GM18498 (cell line): ENCODE results near the gene CBX2.
"Not testable (repeated sequence)": the region's sequence is repeated elsewhere in the genome, so short reads cannot be mapped to it uniquely, and the experiment has no call there.

Source experiments
- ATAC-seq: cut with Tn5 transposase; IDR thresholded peaks from one replicate; pipeline ENCODE4 v1.9.1; 2021; ENCODE audit warnings: mild to moderate bottlenecking, moderate library complexity; ENCODE audit not compliant: unreplicated experiment

Gene CBX2

GRCh38 chr17:79769570-79770506, 8.1 kb upstream of the CBX2 start:
- ATAC-seq = no peak

GRCh38 chr17:79771276-79771675, 6.7 kb upstream of the CBX2 start:
- ATAC-seq = no peak

DNA sequence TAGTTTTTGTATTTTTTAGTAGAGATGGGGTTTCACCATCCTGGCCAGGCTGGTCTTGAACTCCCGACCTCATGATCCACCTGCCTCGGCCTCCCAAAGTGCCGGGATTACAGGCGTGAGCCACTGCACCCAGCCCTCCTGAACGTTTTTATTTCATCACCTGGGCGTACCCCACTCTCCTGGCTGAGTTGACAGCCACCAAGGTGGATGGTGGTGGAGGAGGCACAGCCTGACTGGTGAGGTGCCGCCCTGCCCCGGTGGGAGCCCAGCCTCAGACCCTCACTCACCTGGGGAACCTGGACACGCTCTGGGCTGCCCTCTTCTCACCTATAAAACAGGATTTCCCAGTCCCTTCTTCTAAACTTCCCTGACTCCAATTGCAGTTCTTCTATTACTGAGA, 5.2 kb upstream of the CBX2 start:
- not testable (repeated sequence) for ATAC-seq

DNA sequence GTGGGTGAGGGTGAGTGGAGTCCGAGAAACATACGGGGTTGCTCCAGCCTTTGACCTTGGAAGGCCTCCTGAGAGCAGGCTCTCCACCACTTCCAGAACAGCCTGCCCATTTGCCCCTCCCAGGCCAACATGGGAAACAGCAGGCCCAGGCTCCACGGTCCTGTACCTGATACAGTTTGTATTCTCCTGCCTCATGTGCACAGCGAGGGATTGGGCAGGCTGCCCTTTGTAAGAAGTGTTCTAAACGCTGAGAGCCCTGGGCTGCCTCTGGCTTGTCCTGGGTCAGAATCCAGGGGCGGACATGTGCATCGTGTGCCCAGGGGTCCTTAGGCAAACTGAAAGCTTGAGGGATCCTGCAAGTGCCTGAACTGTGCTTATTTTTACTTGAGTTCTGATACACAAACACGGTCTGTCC, 3.4 kb upstream of the CBX2 start:
- no peak for ATAC-seq

DNA sequence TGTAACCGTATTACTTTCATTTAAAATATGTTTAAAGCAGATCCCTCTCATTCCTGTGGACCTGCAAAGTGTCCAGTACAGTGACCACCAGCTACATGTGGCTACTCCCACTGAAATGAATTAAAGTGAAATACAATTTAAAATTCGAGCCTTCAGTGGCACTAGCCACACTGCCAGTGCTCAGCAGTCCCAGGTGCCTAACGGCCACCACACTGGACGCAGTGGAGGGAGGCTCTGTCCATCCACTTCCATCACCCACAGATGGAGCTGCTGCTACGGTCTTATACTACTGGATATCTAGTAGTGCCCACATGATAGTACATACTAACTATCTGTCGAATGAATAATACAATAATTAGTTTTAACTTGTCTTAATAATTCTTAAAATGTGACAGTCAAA, 2.3 kb upstream of the CBX2 start:
- ATAC-seq = no peak

DNA sequence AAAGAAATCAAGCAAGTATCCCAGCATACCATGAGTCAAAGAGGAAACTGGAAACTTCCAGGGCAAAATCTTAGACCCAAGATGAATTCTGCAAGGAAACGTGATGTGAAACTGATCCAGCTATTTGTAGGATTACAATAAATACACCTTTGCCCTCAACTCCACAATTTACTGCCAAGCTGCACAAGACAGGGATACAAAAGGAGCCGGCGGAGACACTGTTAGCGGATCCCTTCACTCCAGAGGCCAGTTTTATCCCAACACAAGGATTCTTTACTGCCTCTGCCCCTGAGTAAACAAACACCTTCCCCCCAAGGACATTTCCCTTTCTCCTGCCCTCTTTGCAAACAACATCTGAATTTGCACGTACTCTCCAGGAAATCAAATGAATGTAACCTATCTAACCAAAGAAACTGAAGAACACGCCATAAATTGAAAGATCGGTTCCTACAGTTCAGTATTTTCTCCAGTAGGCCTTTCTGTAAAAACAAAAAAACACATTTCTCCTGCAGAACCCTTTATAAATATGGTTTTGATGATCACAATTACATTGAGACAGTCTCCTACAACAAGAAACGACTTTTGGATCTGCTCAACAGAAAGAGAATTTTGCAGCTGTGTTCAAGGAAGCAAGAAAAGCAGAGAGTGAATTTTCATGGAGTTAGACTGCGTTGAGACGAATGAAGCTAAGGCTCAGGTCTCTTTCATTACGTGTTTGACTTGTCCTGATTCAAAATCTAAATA, 1.4 kb upstream of the CBX2 start:
- ATAC-seq = no peak

DNA sequence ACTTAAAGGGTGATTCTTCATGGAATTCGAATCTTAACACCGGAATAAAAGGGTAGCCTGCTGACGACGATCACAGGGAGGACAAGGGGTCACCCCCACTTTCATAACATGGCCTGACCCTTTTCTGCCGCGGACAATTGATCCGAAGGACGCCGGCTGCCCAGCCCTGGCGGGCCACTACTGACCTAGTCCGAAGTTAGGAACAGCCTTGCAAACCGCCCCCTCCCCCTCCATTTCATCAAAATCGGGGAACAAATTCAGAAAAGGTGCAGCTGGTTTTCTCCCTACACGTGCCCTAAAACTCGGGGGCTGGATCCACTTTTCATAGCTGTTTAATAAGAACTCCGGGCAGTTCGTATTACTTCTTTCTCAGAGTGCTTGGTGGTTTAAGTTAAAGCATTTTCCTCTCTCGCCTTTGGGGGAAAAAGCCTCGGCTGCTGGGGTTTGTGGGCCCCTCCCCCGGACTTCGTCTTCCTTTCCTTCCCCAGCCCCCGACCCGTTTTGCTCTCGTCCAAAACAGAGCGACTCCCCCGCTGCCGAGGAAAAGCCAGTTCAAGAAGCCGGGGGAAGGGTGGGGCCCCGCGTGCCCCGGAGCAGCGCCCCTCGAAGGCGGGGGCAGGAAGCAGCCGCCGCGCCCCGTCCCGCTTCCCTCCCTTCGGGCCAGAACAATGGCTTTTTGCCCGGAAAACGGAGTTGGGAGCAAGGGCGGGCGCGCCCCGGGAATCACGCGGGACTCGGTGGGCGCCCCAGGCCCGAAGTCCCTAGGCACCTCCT, 641 bp upstream of the CBX2 start:
- ATAC-seq = peak; percentile 17

DNA sequence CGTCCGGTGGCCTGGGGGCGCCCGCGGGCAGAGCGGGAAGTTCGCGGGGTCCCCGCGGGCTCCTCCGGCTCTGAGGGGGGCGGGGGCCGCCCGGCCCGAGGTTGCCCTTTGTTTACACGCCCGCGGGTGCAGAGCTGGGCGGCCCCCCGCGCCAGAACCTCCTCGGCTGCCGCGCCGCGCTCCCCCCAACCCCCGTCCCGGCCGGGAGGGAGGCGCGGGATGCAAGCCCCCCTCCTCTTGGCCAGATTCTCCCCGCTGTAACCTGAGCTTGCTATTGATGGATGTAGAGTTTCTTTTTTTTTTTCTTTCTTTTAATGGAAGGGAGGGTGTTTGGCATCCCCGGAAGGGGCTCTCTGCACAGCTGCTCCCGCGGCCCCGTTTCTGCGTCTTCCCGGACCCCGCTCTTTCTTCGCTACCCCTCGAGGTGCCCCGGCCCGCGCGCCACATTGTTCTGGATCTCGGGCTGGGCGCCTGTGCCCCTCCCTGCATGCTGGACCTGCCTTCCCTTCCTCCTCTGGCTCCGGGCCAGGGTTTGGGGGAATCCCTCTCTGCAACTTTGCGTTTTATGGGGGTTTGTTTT, 646 bp downstream of the CBX2 start:
- ATAC-seq = peak; percentile 15

DNA sequence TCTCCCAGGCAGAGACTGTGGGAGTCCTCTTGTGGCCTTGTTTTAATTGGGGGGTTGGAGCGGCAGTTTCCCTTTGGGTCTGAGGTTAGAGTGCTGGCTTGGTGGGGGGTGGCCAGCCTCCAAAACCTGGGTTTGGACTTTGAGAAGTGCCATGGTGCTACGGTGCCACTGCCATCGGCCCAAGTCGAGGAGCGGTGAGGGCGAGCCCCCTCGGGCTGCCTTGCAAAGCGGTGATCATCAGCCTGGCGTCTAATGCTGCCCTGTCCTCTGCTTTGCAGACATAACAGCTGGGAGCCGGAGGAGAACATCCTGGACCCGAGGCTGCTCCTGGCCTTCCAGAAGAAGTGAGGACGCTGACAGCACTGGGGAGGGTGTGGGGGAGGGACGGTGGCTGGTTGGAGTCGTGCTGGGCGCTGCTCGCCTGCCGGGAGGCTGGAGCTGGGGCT, 1.2 kb downstream of the CBX2 start:
- no peak for ATAC-seq

DNA sequence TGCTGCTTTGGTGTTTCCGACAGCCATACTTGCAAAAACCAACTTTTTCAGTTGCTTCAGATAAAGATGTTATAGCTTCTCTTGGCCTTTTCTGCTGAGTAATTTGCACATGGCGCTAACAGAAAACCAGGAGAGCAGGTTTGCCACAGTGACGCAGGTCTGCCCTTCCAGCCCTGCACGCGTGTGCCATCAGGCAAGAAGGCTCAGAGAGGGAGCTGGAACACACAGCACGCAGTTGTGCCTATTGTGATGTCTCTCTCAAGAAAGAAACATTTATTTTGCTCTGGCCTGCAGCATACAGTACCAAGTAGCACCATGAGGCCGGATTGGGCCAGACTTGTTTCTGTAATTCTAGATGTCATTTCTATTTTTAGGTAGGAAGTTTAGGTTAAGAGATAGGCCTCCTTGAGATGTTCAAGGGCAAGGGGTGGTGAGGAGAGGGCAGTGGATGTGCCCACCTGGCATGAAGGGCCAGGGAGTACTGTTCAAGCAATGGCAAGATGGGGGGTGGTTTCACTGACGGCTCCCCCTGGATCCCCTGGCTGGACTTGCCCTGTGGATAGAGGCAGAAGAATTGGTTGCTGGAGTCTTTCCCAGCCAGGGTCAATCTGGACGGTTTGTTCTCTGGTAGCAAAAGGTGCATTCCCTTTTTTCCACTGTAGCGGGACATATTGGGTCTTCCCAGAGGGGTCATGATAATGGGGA, 1.9 kb downstream of the CBX2 start:
- no peak for ATAC-seq

GRCh38 chr17:79781012-79781650, 3.2 kb downstream of the CBX2 start:
- ATAC-seq = no peak

- no peak for ATAC-seq
Observed at GRCh38 chr17:79781736-79782575, 4.0 kb downstream of the CBX2 start.

DNA sequence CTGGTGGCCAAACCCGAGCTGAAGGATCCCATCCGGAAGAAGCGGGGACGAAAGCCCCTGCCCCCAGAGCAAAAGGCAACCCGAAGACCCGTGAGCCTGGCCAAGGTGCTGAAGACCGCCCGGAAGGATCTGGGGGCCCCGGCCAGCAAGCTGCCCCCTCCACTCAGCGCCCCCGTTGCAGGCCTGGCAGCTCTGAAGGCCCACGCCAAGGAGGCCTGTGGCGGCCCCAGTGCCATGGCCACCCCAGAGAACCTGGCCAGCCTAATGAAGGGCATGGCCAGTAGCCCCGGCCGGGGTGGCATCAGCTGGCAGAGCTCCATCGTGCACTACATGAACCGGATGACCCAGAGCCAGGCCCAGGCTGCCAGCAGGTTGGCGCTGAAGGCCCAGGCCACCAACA, 5.9 kb downstream of the CBX2 start:
- no peak for ATAC-seq

DNA sequence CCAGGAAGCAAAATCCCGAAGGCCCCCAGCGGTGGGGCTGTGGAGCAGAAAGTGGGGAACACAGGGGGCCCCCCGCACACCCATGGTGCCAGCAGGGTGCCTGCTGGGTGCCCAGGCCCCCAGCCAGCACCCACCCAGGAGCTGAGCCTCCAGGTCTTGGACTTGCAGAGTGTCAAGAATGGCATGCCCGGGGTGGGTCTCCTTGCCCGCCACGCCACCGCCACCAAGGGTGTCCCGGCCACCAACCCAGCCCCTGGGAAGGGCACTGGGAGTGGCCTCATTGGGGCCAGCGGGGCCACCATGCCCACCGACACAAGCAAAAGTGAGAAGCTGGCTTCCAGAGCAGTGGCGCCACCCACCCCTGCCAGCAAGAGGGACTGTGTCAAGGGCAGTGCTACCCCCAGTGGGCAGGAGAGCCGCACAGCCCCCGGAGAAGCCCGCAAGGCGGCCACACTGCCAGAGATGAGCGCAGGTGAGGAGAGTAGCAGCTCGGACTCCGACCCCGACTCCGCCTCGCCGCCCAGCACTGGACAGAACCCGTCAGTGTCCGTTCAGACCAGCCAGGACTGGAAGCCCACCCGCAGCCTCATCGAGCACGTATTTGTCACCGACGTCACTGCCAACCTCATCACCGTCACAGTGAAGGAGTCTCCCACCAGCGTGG, 6.5 kb downstream of the CBX2 start:
- no peak for ATAC-seq

DNA sequence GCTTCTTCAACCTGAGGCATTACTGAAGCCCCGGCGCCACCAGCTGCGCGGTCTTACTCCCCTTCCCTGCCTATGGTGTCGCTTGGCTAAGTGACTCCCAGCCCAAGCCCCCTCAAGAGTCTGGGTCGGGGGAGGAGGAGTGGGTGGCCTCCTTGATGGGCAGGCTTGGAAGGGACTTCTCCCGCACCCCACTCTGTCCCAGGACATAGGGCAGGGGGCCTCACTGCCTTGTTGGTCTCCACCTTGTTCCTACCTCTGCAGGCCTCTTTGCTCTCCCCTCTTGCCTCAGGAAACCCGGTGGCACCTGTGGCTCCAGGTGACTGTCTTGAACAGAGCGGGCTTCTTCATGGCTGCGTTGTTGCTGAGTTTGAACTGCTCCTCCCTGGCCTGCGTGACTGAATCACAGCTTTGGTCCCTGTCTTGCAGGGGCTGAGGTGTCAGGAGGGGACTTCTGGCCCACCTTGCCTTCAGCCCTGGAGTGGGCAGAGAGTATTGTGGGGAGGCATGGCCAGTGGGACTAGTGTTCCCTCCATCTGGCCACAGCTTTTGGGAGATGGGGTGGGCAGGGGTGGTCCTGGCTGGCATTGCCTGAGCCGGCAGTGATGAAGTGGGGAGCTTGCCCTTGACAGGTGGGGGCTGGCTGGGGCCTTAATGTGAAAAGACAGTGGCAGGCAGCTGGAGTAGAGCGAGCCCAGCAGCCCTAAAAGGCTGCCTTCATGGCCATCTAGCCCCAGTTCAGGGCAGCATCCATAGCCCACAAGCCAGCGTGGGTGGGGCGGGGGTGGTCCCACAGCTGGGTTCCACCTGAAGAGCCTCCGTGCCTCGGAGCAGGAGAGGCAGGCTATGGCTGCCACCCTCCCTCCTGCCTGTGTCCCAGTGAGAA, 7.3 kb downstream of the CBX2 start:
- no peak for ATAC-seq

DNA sequence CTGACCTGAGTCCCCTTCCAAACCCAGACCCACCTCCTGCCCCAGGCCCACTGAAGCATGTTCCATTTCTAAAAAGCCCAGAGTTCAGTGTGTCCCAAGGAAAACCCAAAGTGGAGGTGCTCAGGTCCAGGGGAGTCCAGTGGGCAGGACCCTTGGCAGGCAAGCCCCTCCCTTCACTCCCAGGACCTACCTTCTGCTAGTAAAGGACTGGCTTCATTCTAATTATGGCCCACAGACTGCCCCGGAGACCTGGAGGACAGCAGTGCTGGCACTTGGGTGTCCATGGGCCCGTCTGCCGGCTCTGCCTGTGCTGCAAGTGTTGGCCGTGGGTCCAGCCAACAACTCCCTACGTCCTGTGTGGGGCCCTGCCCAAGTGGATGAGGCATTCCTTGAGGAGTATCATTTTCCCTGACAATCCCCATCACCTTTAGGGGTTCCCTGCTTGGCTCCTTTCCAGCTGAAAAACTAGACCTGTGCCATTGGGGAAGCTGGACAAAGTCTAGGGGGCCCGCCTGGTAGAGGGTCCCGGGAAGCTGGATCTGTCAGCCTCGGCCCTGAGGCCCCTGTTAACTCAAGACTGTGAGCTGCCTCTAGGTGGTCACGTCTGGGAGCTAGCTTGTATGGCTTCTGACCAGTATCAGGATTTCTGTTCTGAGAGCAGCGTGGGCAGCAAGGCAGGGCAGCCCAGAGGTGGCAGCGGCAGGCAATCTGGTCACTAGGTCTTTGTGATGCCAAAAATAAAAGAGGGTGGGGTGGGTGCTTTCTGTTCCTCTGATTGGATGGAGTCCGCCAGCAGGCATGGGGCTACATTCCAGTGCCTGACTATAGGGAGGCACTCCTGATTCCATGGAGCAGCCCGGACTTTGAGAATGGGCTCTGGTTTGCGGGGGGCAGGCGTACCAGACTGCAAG, 8.2 kb downstream of the CBX2 start:
- ATAC-seq = no peak
